Neural cell (in vitro differentiated cells): Measurements from ENCODE around the gene TNS3. TPM values are rescaled to one million over a fixed set of nuclear protein-coding genes. Genes with fewer than 3 reads are reported as not detected.

Experiments
- H2AFZ ChIP-seq: fragments of 200-600, 300-800 bp; sonication (generic), shearing (Covaris generic); 2 replicates; pipeline ENCODE4 v1.6.0; 2014; ENCODE audit warnings: low read depth, mild to moderate bottlenecking, antibody characterized with exemption, low read length, moderate library complexity
- H3F3A ChIP-seq: fragments of 200-600 bp; shearing (Covaris generic); 2 replicates; pipeline ENCODE4 v1.6.1; 2016; ENCODE audit warnings: mild to moderate bottlenecking, moderate library complexity, mixed read lengths, antibody characterized with exemption, low read length; ENCODE audit not compliant: insufficient read depth, poor library complexity, severe bottlenecking
- H3K27ac ChIP-seq: fragments of 200-600, 300-800 bp; sonication (generic), shearing (Covaris generic); 2 replicates; pipeline ENCODE4 v1.5.1; 2014; ENCODE audit warnings: mild to moderate bottlenecking, low read length, moderate library complexity
- H3K27me3 ChIP-seq: fragments of 300-800, 200-600 bp; sonication (generic), shearing (Covaris generic); 2 replicates; pipeline ENCODE4 v1.6.0; 2014; ENCODE audit warnings: mild to moderate bottlenecking, low read depth, low read length, moderate library complexity; ENCODE audit not compliant: insufficient read depth
- H3K36me3 ChIP-seq: fragments of 300-800, 200-600 bp; sonication (generic), shearing (Covaris generic); 2 replicates; pipeline ENCODE4 v1.5.1; 2014; ENCODE audit warnings: mild to moderate bottlenecking, antibody characterized with exemption, low read length, moderate library complexity; ENCODE audit not compliant: insufficient read depth
- H3K4me2 ChIP-seq: fragments of 300-800, 200-600 bp; sonication (generic), shearing (Covaris generic); 2 replicates; pipeline ENCODE4 v1.6.0; 2014; ENCODE audit warnings: mild to moderate bottlenecking, low read length
- H3K4me3 ChIP-seq: fragments of 300-800, 200-600 bp; sonication (generic), shearing (Covaris generic); 2 replicates; pipeline ENCODE4 v1.5.1; 2014; ENCODE audit warnings: mild to moderate bottlenecking, low read length, moderate library complexity
- H3K79me2 ChIP-seq: fragments of 200-600 bp; shearing (Covaris generic); replicated peaks from 2 replicates; pipeline ENCODE4 v1.6.0; 2014; ENCODE audit warnings: mild to moderate bottlenecking, low read length, moderate library complexity; ENCODE audit not compliant: insufficient read depth
- H3K9ac ChIP-seq: fragments of 300-800, 200-600 bp; sonication (generic), shearing (Covaris generic); 2 replicates; pipeline ENCODE4 v1.6.1; 2016; ENCODE audit warnings: mild to moderate bottlenecking, low read length, mixed read lengths
- H3K9me2 ChIP-seq: fragments of 200-600 bp; shearing (Covaris generic); 2 replicates; pipeline ENCODE4 v1.6.1; 2016; ENCODE audit warnings: mild to moderate bottlenecking, low read length, mixed read lengths; ENCODE audit not compliant: insufficient read depth
- H3K9me3 ChIP-seq: fragments of 200-600, 300-800 bp; sonication (generic), shearing (Covaris generic); 2 replicates; pipeline ENCODE4 v1.6.1; 2016; ENCODE audit warnings: mild to moderate bottlenecking, mixed run types, low read length, moderate library complexity, mixed read lengths
- H4K20me1 ChIP-seq: fragments of 200-600 bp; shearing (Covaris generic); 2 replicates; pipeline ENCODE4 v1.6.1; 2016; ENCODE audit warnings: mild to moderate bottlenecking, mixed run types; ENCODE audit not compliant: insufficient read depth
- CTCF ChIP-seq: fragments of 450-650 bp; IDR thresholded peaks from 2 replicates; pipeline ENCODE4 v1.5.1; 2014; ENCODE audit warnings: antibody characterized with exemption, mild to moderate bottlenecking, moderate library complexity; ENCODE audit not compliant: poor library complexity, severe bottlenecking
- EP300 ChIP-seq: fragments of 450-650 bp; conservative IDR thresholded peaks from 2 replicates; pipeline ENCODE4 v1.6.1; 2014; ENCODE audit warnings: antibody characterized with exemption, mild to moderate bottlenecking, moderate library complexity; ENCODE audit not compliant: poor library complexity, severe bottlenecking
- EZH2 ChIP-seq: fragments of 200-600, 300-800 bp; shearing (Covaris generic), sonication (generic); IDR thresholded peaks from 2 replicates; pipeline ENCODE4 v1.6.1; 2014; ENCODE audit warnings: antibody characterized with exemption, low read length, borderline replicate concordance, mild to moderate bottlenecking; ENCODE audit not compliant: insufficient read depth, poor library complexity, severe bottlenecking
- MXI1 ChIP-seq: fragments of 450-650 bp; conservative IDR thresholded peaks from 2 replicates; pipeline ENCODE4 v1.6.1; 2014; ENCODE audit warnings: antibody characterized with exemption, mild to moderate bottlenecking; ENCODE audit not compliant: poor library complexity, severe bottlenecking
- RAD21 ChIP-seq: fragments of 450-650 bp; conservative IDR thresholded peaks from 2 replicates; pipeline ENCODE4 v1.6.1; 2014; ENCODE audit warnings: antibody characterized with exemption, mild to moderate bottlenecking, moderate library complexity
- REST ChIP-seq: IDR thresholded peaks from 2 replicates; pipeline ENCODE4 v1.6.1; 2012; ENCODE audit warnings: borderline replicate concordance
- SMC3 ChIP-seq: fragments of 450-650 bp; conservative IDR thresholded peaks from 2 replicates; pipeline ENCODE4 v1.6.1; 2014; ENCODE audit warnings: antibody characterized with exemption, mild to moderate bottlenecking, moderate library complexity; ENCODE audit not compliant: poor library complexity
- TAF1 ChIP-seq: IDR thresholded peaks from 2 replicates; pipeline ENCODE4 v1.6.1; 2012; ENCODE audit warnings: low read depth
- polyA plus RNA-seq: library from polyadenylated mRNA; depleted of rRNA; stranded (reverse); fragments of >200 nt; gene quantifications from 2 replicates; pipeline ENCODE4 v1.2.3, GENCODE V29; 2014

TNS3 gene
- polyA plus RNA-seq, 1 donor from 2014 or later: 0.58 TPM

- Histone ChIP-seq H3F3A (no peaks in the 10 kb centered on the region), H3K9ac (no peak overlapping the region), H2AFZ (no peak overlapping the region), H3K36me3 (no peaks in the 10 kb centered on the region), H3K79me2 (no peaks in the 10 kb centered on the region), H3K9me3 (no peaks in the 10 kb centered on the region), H4K20me1 (no peaks in the 10 kb centered on the region), H3K27me3 (no peaks in the 10 kb centered on the region), H3K9me2 (no peaks in the 10 kb centered on the region), H3K4me3 (no peak overlapping the region), H3K4me2 (no peak overlapping the region), H3K27ac (no peak overlapping the region)
- TF ChIP-seq CTCF (no peak), REST (no peak), EP300 (no peak), MXI1 (no peak), RAD21 (no peak), EZH2 (no peak), SMC3 (no peak)
These were observed 273.1 kb downstream of the TNS3 start for GRCh38 chr7:47308808-47309207.

- H3K36me3 ChIP-seq: no peaks in the 10 kb centered on the region
- no peak for TF ChIP-seq SMC3
- TF ChIP-seq CTCF: no peak
- TF ChIP-seq REST: no peak
- TF ChIP-seq EP300: no peak
- TF ChIP-seq EZH2: no peak
- no peak for TF ChIP-seq TAF1
- no peak overlapping the region for H2AFZ ChIP-seq
- no peaks in the 10 kb centered on the region for H3K9me3 ChIP-seq
- no peaks in the 10 kb centered on the region for H3F3A ChIP-seq
- H3K79me2 ChIP-seq: no peaks in the 10 kb centered on the region
- no peak overlapping the region for H3K27ac ChIP-seq
- no peaks in the 10 kb centered on the region for H4K20me1 ChIP-seq
- H3K9me2 ChIP-seq: no peaks in the 10 kb centered on the region
- H3K9ac ChIP-seq: no peak overlapping the region
- no peak overlapping the region for H3K4me3 ChIP-seq
- no peak overlapping the region for H3K4me2 ChIP-seq
- H3K27me3 ChIP-seq: no peaks in the 10 kb centered on the region
These were observed 274.6 kb downstream of the TNS3 start for GRCh38 chr7:47307311-47307710.
